Left renal pelvis (tissue), 4 donors: ENCODE results near the gene JMJD1C. TPM values are rescaled to one million over a fixed set of nuclear protein-coding genes. Genes with fewer than 3 reads are reported as not detected.
"Not testable (repeated sequence)": the region's sequence is repeated elsewhere in the genome, so short reads cannot be mapped to it uniquely, and the experiment has no call there.

ENCODE experiments used
- DNase-seq, 4 donors: peaks; one replicate each; pipeline ENCODE4 v3.0.0-alpha.2; 2013; ENCODE audit warnings: low read depth in 4 of 4, low spot score in 3 of 4
- polyA plus RNA-seq, 4 donors: library from polyadenylated mRNA; unstranded; fragments of 120-200 nt; gene quantifications; one replicate each; pipeline ENCODE4 v1.2.1, GENCODE V29; 2013; ENCODE audit not compliant: insufficient read length in 4 of 4

The JMJD1C gene
- polyA plus RNA-seq, 4 donors: 98.9 to 135 (median 107) TPM

DNA sequence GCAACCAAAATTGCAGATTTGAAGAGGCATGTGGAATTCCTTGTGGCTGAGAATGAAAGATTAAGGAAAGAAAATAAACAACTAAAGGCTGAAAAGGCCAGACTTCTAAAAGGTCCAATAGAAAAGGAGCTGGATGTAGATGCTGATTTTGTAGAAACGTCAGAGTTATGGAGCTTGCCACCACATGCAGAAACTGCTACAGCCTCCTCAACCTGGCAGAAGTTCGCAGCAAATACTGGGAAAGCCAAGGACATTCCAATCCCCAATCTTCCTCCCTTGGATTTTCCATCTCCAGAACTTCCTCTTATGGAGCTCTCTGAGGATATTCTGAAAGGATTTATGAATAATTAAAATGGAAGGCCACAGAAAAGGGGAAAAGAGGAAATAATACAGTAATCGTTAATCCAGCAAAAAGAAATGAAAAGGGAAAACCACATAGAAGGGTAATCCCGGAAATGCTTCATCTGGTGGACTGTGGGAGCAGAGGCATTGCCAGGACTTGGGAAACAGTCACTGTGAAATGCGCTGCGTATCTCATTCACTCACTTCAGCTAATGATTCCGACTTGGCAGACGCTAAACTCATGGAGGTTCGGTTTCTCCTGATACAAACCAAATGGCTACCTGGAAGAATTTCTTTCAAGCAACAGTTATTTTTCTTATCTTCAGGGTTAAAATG, 311.8 kb downstream of the JMJD1C start:
- not testable (repeated sequence) for DNase-seq

DNA sequence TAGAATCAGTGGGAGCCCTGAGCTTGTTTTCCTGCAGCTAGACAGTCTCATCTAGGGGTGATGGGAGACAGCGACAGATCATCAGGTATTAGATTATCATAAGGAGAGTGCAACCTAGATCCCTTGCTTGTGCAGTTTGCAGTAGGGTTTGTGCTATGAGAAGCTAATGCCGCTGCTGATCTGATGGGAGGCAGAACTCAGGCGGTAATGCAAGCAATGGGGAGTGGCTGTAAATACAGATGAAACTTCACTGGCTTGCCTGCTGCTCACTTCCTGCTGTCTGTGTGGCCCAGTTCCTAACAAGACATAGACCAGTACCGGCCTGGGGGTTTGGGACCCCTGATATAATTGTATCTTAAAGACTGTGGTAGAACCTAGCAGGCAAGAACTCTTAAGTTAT, 315.0 kb downstream of the JMJD1C start:
- no peak for DNase-seq

DNA sequence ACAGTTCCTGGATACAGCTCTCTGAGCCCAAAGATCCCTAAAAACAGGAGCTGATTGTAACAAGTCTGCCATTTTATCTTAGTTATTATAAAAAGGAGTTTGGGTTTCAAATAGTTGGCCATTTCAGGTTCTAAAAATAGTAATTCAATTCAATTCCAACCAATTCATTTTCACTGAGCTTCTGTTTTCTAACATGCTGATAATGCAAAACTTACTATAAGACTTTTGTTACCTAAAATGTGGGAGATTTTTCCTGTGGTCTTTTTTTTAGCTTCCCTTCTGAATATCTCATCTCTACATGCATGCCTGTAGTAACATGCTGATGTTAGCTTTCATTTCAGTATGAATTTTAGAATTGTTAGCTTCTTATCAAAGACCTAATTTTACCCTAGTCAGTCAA, 319.3 kb downstream of the JMJD1C start:
- DNase-seq: no peak

DNA sequence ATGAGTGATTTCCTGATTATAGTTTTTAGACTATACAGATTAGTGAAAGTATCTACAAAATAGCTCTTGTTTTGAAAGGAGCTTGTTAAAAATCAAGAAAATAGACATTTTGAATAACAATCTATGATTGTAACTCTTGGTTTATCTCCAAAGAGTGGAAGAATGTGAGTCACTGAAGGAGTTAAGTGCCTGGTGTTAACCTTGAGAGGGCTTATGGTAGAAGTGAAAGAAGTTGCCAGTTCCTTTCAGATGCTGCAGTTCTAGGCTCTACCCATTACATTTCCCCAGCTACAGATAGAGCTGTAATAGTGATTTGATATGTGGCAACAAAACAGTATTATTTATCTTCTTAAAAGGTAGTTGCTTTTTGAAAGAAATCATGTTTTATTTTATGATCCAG, 320.0 kb downstream of the JMJD1C start:
- no peak for DNase-seq

DNA sequence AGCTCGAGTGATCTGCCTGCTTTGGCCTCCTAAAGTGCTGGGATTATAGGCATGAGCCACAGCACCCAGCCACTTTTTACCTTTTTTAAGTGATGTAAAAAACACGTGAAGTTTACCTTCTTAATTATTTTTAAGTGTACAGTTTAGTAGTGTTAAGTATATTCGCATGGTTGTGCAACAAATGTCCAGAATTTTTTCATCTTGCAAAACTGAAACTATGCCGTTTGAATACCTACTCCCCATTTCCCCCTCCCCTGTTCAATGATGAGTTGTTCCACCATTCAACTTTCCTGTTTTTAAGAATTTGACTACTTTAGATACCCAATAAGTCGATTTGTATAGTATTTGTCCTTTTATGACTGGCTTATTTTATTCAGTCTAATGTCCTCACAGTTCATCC, 321.8 kb downstream of the JMJD1C start:
- no peak for DNase-seq

DNA sequence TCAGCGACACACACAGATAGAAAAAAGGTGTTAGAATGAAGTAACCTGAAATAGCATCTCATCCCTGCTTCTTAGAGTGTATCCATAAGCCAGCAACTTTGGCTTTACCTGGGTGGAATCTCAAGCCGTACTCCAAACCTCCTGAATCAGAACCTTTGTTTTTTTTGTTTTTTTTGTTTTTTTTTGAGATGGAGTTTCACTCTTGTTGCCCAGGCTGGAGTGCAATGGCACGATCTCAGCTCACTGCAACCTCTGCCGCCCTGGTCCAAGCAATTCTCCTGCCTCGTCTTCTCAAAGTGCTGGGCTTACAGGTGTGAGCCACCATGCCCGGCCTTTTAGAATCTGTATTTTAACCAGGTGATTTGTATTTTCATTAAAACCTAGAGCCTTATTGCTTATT, 323.6 kb downstream of the JMJD1C start:
- DNase-seq: no peak

DNA sequence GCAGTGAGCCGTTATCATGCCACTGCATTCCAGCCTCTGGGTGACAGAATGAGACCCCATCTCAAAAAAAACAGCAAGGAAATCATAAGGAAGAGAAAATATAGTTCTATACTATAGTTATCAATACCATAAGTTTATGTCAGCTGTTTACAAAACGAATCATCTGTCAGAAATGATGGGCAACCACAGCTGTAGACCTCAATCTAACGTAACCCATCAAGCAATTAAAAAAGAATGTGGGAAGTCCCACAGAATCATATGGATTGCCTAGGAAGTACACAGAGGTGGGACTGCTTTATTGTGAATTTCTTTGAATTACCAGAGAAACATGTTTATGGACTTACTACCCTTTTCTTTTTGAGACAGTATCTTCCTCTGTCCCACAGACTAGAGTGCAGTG, 325.7 kb downstream of the JMJD1C start:
- no peak for DNase-seq

DNA sequence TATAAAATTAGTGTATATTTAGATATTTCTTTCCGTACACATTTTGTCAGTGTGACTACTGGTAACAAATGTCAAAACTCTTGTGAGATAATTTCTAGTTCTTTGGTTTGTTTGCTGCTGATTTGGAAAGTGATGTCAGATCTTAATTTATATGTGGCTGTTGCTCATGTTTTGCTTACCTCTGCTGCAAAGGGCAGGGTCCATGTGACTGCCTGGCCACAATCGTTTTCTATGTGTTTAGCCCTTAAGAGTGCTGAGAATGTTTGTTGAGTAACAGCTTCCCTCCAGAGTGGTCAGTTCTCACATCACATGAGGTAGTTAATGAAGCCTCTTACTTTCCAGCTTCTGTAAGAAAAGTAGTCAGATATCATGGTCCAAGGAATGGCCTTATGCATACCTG, 328.5 kb downstream of the JMJD1C start:
- no peak for DNase-seq

DNA sequence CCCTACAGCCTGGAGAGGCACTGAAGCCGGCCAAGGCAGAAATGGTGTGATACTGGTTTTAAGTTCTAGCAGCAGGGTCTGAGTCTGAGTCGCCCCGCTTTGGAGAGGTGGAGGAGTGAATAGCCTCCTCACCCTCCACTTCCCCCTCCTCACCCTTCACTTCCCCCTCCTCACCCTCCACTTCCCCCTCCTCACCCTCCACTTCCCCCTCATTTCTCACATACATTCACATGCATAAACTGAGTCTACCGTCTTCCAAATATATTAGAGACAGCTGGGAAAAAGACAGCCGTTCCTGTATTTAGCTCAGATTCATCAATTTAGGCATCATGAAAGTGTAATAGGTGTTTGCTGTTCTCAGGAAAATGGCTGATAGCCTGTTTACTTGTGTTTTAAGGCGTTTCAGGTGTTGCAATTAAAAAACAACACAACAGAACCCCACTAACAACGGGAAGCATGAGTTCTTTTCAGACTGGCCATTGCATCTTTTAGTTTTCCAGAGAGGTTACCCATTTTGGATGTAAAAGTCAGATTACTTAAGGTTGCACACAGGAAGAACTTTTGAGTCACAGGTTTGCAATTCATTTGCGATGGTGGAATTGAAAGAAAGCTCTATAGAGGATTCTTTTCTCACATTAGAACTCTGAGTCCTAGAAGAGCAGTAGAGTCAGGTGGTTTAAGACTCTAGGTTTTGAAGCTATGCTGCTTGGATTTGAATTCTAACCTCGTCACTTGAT, 331.8 kb downstream of the JMJD1C start:
- DNase-seq: no peak

DNA sequence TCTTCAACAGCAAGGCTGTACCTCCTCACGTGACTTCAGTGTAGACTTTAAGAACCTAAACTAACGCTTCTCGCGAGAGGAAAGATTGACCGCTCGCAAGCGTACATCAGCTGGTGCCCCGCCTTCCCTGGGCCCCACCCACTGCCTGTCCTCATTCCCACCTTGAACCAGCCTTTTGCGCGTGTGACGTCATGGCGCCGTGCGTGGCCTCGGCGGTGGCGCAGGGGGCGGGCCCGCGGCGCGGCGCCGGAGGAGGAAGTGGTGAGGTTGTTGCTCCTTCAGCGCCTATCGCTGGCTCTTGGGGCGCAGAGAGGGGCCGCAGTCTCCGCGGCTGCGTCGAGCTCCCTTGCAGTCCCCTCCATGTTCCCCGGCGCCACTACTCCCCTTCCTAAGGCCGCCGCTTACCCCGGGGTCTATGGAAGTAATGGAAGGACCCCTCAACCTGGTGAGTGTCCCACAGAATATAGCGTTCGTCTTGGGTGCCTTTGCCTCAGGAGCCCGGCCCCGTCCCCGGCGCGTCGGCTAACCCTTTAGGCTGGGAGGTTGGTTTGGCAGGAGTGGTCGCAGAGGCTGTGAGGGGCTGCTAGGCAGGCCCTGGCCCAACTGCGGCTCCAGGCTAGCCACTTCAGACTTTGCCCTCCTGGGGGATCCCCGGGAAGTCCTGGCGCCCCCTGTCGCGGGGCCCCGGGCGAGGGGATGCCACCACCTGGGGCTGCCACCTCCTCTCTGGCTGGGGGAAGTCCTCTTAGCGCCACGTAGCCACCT, 332.5 kb downstream of the JMJD1C start, which contains the start of gene NRBF2:
Gene NRBF2 (plus strand): TSS at position 273 of the 765 bp plus-strand sequence. CDS start 143 bp downstream, at position 416.
- DNase-seq: peak; percentile 90 to 94 (median 92)

DNA sequence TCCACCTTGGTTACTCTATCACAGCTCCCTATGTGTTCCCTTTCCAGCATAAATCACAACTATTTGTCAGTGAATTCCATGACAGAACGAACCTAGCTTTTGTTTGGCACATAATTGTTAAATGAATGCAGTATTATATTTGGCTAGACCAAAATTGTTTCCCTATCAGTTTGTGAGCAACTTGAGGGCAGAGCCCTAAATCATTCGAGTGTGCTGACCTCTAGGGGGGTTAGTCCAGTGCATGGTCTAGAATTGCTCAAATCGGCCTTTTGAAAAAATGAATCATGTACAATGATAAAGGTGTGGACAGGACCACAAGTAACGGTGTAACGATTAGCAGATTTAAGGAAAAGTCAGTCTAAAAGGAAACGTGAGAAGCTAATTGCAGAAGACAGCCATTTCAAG, 333.1 kb downstream of the JMJD1C start:
- no peak for DNase-seq

DNA sequence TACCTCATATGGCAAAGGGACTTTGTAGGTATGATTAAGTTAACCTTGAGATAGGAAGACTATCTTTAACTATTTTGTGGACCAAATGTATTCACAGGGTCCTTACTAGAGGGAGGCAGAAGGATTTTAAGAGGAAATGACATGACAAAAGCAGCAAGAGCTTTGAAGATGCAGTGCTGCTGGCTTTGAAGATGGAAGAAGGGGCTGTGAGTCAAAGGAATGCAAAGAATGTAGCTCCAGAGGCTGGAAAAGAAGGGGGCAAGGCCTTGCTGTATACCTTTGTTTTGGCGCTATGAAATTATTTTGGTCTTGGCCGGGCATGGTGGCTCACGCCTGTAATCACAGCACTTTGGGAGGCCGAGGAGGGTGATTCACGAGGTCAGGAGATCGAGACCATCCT, 335.9 kb downstream of the JMJD1C start:
- no peak for DNase-seq

DNA sequence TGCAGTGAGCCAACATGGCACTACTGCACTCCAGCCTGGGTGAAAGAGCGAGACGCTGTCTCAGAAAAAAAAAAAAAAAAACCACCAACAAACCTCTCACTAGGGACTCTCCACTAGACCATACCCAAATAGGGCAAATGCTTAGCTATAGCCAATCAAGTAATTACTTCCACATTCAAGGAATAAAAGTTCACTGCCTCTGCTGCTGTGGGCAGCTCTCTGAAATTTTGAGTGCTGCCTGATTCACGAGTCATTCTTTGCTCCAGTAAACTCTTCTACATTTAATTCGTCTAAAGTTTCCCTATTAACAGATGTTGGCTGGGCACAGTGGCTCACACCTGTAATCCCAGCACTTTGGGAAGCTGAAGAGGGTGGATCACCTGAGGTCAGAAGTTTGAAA, 337.3 kb downstream of the JMJD1C start:
- no peak for DNase-seq

DNA sequence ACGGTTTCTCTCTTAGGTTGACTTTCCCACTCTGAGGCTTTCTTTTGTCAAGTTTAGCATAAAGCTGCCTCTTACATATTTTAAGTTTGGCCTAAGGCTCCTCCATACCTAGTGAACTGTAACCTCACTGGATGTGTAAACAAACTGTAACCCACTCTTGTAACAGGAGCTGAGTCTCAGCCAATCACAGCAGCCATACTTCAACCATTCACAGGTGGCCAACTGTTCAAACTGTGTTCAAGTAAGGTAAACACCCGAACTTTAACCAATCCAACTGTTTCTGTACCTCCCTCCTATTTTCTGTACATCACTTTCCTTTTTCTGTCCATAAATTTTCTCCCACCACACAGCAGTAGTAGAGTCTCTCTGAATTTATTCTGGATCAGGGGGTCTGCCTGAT, 340.3 kb downstream of the JMJD1C start:
- DNase-seq: no peak

DNA sequence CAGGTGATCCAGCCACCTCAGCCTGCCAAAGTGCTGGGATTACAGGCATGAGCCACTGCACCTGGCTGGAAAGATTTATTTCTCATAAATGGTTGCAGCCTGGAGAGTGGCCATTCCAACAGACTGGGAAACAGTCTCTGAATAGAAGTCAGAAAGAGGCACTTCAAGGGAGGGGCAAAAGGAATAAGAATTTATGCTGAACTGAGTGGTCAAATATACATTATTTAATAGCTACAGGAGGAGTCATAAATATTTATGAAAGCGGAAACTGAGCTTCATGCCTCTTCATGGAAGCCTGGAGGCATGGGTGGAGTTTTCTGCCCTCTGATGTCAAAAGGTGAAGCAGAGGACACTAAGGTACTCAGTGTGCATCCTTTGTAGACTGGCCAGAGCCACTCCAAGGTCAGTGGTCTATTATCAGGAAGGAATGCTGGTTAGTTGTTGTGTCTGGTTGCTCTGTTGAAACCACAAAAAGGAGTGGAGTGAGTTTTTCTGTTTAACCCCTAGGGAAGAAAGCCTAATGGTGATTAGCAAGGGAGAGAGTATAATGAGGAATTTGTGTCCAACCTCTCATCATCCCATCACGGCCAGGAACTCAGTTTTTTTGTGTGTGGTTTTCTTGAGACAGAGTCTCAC, 341.9 kb downstream of the JMJD1C start:
- no peak for DNase-seq

DNA sequence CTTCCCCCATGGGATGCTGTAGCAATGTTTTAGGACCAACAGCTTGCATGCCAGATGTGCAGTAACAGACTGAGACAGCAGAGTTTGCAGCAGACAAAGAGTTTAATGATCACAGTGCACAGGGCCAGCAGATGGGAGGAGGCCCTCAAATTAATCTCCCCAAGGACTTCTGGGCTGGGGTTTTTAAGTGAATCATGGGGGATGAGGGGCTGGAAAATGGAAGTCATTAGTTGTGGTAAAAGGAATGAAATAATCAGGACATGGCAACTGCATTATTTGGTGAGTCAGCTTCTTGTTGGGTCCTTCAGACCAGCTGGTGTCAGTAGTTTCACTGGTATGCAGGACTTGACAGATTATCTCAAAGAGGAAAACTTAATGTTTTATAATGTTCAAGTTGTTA, 345.2 kb downstream of the JMJD1C start:
- no peak for DNase-seq

DNA sequence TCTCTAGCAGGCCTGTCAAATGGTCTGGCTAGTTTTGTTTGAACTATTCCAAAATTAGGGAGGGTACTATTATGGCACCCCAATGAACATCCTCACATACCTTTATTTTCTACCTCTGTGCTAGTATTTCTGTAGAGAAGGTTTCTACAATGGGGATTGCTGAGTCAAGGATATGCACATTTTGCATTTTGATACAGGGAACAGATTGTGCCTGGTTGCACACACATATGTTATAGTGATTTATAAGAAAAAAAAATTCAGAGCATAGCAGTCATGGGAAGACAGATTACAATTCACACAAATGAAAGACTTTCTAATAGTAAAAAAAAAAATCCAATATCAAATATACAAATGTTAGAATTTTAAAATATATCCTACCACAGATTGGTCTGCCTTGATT, 346.7 kb downstream of the JMJD1C start:
- no peak for DNase-seq
